OCI-LY1 (cell line): ENCODE data around the gene FTO.

Source experiments
- H2AFZ ChIP-seq: fragments of 200-600 bp; sonication (generic), shearing (Covaris generic); 2 replicates; pipeline ENCODE4 v1.6.0; 2014; ENCODE audit warnings: antibody characterized with exemption, mild to moderate bottlenecking, low read length
- H3F3A ChIP-seq: fragments of 200-600 bp; sonication (generic), shearing (Covaris generic); 2 replicates; pipeline ENCODE4 v1.6.0; 2014; ENCODE audit warnings: mild to moderate bottlenecking, antibody characterized with exemption, low read length, moderate library complexity; ENCODE audit not compliant: insufficient read depth
- H3K27ac ChIP-seq: fragments of 200-600 bp; sonication (generic); 2 replicates; pipeline ENCODE4 v1.5.1; 2014; ENCODE audit warnings: low read length, mixed run types, mild to moderate bottlenecking, low read depth; ENCODE audit not compliant: poor library complexity, severe bottlenecking
- H3K27me3 ChIP-seq: fragments of 200-600 bp; sonication (generic); 2 replicates; pipeline ENCODE4 v1.6.0; 2014; ENCODE audit warnings: antibody characterized with exemption, mild to moderate bottlenecking, low read length, moderate library complexity; ENCODE audit not compliant: insufficient read depth
- H3K36me3 ChIP-seq: fragments of 200-600 bp; sonication (generic); 2 replicates; pipeline ENCODE4 v1.6.1; 2014; ENCODE audit warnings: mild to moderate bottlenecking, antibody characterized with exemption, low read length, moderate library complexity, mixed read lengths; ENCODE audit not compliant: insufficient read depth
- H3K4me1 ChIP-seq: fragments of 200-600 bp; sonication (generic); 2 replicates; pipeline ENCODE4 v1.5.1; 2014; ENCODE audit warnings: mild to moderate bottlenecking, low read length, moderate library complexity; ENCODE audit not compliant: insufficient read depth, severe bottlenecking
- H3K4me2 ChIP-seq: fragments of 200-600 bp; sonication (generic), shearing (Covaris generic); 2 replicates; pipeline ENCODE4 v1.6.1; 2014; ENCODE audit warnings: low read length
- H3K4me3 ChIP-seq: fragments of 200-600 bp; sonication (generic); 2 replicates; pipeline ENCODE4 v1.5.1; 2014; ENCODE audit warnings: low read length, low read depth, mild to moderate bottlenecking, mixed read lengths; ENCODE audit not compliant: poor library complexity, severe bottlenecking
- H3K79me2 ChIP-seq: fragments of 200-600 bp; shearing (Covaris generic); 2 replicates; pipeline ENCODE4 v1.6.1; 2016; ENCODE audit warnings: mixed run types, low read length, mixed read lengths; ENCODE audit not compliant: insufficient read depth
- H3K9ac ChIP-seq: fragments of 200-600 bp; sonication (generic), shearing (Covaris generic); 2 replicates; pipeline ENCODE4 v1.6.1; 2014; ENCODE audit warnings: mild to moderate bottlenecking, low read length, mixed read lengths
- H3K9me2 ChIP-seq: fragments of 200-600 bp; sonication (generic), shearing (Covaris generic); 2 replicates; pipeline ENCODE4 v1.6.1; 2014; ENCODE audit warnings: low read depth, mild to moderate bottlenecking, low read length, mixed read lengths
- H3K9me3 ChIP-seq: fragments of 200-600 bp; shearing (Covaris generic); 2 replicates; pipeline ENCODE4 v1.6.1; 2014; ENCODE audit warnings: low read length, mixed read lengths
- H4K20me1 ChIP-seq: fragments of 200-600 bp; sonication (generic), shearing (Covaris generic); 2 replicates; pipeline ENCODE4 v1.6.0; 2016; ENCODE audit warnings: mild to moderate bottlenecking, low read length; ENCODE audit not compliant: insufficient read depth
- CTCF ChIP-seq: fragments of 200-600 bp; sonication (generic), shearing (Covaris generic); IDR thresholded peaks from 2 replicates; pipeline ENCODE4 v1.5.1; 2017; ENCODE audit warnings: mild to moderate bottlenecking, antibody characterized with exemption, low read length, moderate library complexity, mixed read lengths
- EZH2 ChIP-seq: fragments of 200-600 bp; sonication (generic), shearing (Covaris generic); IDR thresholded peaks from 2 replicates; pipeline ENCODE4 v1.8.0; 2017; ENCODE audit warnings: borderline replicate concordance, mixed run types, mild to moderate bottlenecking, antibody characterized with exemption, low read length, moderate library complexity, mixed read lengths

The FTO gene

GRCh38 chr16:53893731-53894435, 189.9 kb downstream of the FTO start:
- Histone ChIP-seq H3K4me1 (no peaks in the 10 kb centered on the region), H3K27ac (no peak overlapping the region), H3K4me3 (no peak overlapping the region), H3K79me2 (no peaks in the 10 kb centered on the region), H3K9me2 (no peaks in the 10 kb centered on the region), H3K9me3 (no peaks in the 10 kb centered on the region), H3K27me3 (no peaks in the 10 kb centered on the region), H4K20me1 (no peaks in the 10 kb centered on the region), H2AFZ (no peak overlapping the region), H3K4me2 (no peak overlapping the region), H3F3A (no peaks in the 10 kb centered on the region), H3K36me3 (no peaks in the 10 kb centered on the region; the same call in 1 of the 2 replicates), H3K9ac (no peak overlapping the region)
- TF ChIP-seq CTCF (no peak), EZH2 (no peak)

GRCh38 chr16:53894686-53895085, 190.7 kb downstream of the FTO start:
- Histone ChIP-seq H3K9me3 (no peaks in the 10 kb centered on the region), H3K27me3 (no peaks in the 10 kb centered on the region), H3K4me2 (no peak overlapping the region), H2AFZ (no peak overlapping the region), H3F3A (no peaks in the 10 kb centered on the region), H3K9me2 (no peaks in the 10 kb centered on the region), H3K79me2 (no peaks in the 10 kb centered on the region), H3K27ac (no peak overlapping the region), H3K9ac (no peak overlapping the region), H3K4me3 (no peak overlapping the region), H4K20me1 (no peaks in the 10 kb centered on the region), H3K4me1 (no peaks in the 10 kb centered on the region), H3K36me3 (no peaks in the 10 kb centered on the region)
- TF ChIP-seq CTCF (no peak), EZH2 (no peak)

GRCh38 chr16:53895433-53895832, 191.5 kb downstream of the FTO start:
- no peak overlapping the region for H2AFZ ChIP-seq
- no peaks in the 10 kb centered on the region for H4K20me1 ChIP-seq
- H3K9ac ChIP-seq = no peak overlapping the region
- H3K9me2 ChIP-seq = no peaks in the 10 kb centered on the region
- H3K27ac ChIP-seq = no peak overlapping the region
- no peaks in the 10 kb centered on the region for H3K79me2 ChIP-seq
- H3K36me3 ChIP-seq = no peaks in the 10 kb centered on the region
- no peaks in the 10 kb centered on the region for H3K27me3 ChIP-seq
- H3K4me1 ChIP-seq = no peaks in the 10 kb centered on the region
- no peak overlapping the region for H3K4me3 ChIP-seq
- TF ChIP-seq CTCF (no peak), EZH2 (no peak)
- no peaks in the 10 kb centered on the region for H3F3A ChIP-seq
- no peaks in the 10 kb centered on the region for H3K9me3 ChIP-seq
- no peak overlapping the region for H3K4me2 ChIP-seq
